ENCODE measurements around the gene RGCC.

GRCh38 chr13:41502031-41502430 is 44.7 kb downstream of the RGCC start:
- TF ChIP-seq CTCF (conservative IDR thresholded peaks at IDR 0.05 in 1 of 2, IDR thresholded peaks at IDR 0.05 in 1 of 2; ENCODE audit: low read depth in 1 of 2, low read length in 2 of 2) = no peak
- no peak for TF ChIP-seq EZH2 (IDR thresholded peaks at IDR 0.05; ENCODE audit: low read length, missing control alignments)

Measured in fibroblast of lung (primary cell).